HL-60 (cell line): ENCODE measurements around the gene MS4A7.
A peak's percentile ranks its signal among the peaks of the same experiment; 100 is the strongest.

Source experiments
- DNase-seq, 2 experiments: peaks; one replicate each; pipeline ENCODE4 v3.0.0-alpha.2; 2010 to 2020; ENCODE audit warnings: low read depth in 1 of 2, low spot score in 1 of 2
- H3K27ac ChIP-seq: fragments of 250-450 bp; sonication (Bioruptor Pico); replicated peaks from 2 replicates; pipeline ENCODE4 v1.5.1; 2020; ENCODE audit warnings: mild to moderate bottlenecking, moderate library complexity
- H3K27me3 ChIP-seq: fragments of 250-450 bp; sonication (Bioruptor Pico); 2 replicates; pipeline ENCODE4 v1.5.1; 2021; ENCODE audit warnings: mild to moderate bottlenecking, moderate library complexity; ENCODE audit not compliant: insufficient read depth, poor library complexity, severe bottlenecking
- H3K4me3 ChIP-seq: replicated peaks from 2 replicates; pipeline ENCODE4 v1.5.1; 2011; ENCODE audit warnings: mild to moderate bottlenecking, control low read depth, low read length; ENCODE audit not compliant: insufficient read depth
- GABPA ChIP-seq: IDR thresholded peaks from 2 replicates; pipeline ENCODE4 v1.6.1; 2012; ENCODE audit warnings: low read depth
- POLR2AphosphoS5 ChIP-seq: IDR thresholded peaks from 2 replicates; pipeline ENCODE4 v1.6.1; 2012; ENCODE audit warnings: low read depth
- SPI1 ChIP-seq: IDR thresholded peaks from 2 replicates; pipeline ENCODE4 v1.6.1; 2012; ENCODE audit warnings: low read depth, mild to moderate bottlenecking, borderline replicate concordance
- TF ChIP-seq, protein P1 (sequence below): IDR thresholded peaks from one replicate; pipeline ENCODE4 v1.5.1; 2011; ENCODE audit warnings: low read length, control low read depth, inconsistent platforms; ENCODE audit not compliant: insufficient read depth
- TF ChIP-seq, protein P2 (sequence below): IDR thresholded peaks from 2 replicates; pipeline ENCODE4 v1.6.1; 2012; ENCODE audit warnings: low read depth; ENCODE audit not compliant: insufficient replicate concordance

The MS4A7 gene

DNA sequence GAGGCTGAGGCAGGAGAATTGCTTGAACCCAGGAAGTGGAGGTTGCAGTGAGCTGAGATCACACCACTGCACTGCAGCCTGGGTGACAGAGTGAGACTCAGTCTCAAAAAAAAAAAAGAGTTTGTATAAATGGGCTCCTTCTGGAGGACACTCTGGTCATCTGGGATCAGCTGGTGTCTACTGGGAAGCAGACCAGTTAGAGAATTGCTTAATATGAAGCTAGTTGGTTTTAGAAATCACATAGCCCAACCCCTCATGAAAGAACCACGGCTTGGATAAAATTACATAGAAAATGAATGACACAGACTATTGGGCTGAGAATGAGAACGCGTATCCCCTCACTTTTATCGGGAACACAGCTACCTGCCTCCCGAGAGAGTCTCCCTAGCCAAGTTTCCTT, 14.7 kb downstream of the MS4A7 start:
- Histone ChIP-seq H3K4me3 (no peak overlapping the region), H3K27ac (no peak overlapping the region), H3K27me3 (no peaks in the 10 kb centered on the region)
- no peak for DNase-seq
- TF ChIP-seq, protein P1, sequence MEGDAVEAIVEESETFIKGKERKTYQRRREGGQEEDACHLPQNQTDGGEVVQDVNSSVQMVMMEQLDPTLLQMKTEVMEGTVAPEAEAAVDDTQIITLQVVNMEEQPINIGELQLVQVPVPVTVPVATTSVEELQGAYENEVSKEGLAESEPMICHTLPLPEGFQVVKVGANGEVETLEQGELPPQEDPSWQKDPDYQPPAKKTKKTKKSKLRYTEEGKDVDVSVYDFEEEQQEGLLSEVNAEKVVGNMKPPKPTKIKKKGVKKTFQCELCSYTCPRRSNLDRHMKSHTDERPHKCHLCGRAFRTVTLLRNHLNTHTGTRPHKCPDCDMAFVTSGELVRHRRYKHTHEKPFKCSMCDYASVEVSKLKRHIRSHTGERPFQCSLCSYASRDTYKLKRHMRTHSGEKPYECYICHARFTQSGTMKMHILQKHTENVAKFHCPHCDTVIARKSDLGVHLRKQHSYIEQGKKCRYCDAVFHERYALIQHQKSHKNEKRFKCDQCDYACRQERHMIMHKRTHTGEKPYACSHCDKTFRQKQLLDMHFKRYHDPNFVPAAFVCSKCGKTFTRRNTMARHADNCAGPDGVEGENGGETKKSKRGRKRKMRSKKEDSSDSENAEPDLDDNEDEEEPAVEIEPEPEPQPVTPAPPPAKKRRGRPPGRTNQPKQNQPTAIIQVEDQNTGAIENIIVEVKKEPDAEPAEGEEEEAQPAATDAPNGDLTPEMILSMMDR = no peak

DNA sequence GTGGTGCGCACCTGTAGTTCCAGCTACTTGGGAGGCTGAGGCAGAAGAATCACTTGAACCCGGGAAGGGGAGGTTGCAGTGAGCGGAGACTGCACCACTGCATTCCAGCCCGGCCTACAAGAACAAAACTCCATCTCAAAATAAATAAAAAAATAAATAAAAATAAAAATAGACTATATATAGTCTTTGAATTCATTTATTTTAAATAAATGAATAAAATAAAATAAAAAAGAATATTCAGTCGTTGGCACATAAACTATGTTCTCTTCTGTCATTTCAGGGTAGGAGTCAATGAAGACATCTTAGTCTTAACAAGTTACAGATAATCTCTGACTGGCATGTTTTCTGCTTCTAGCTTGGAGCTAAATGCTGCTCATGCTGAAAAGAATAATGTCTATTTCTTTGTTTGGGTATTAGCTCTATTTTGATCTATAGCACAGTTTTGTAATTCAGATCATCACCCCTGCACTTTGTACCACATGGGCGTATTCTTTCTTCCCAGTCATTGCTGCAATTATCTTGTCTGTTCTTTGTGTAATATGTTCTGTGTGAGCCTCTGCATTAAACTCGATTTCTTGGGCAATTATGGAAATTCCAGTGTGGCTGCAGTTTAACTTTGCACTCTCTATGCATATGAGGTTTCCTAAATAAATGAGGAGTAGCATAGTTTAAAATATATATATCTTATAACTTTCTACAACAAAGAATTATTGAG, 16.5 kb downstream of the MS4A7 start:
- H3K27me3 ChIP-seq = no peaks in the 10 kb centered on the region
- H3K4me3 ChIP-seq = no peak overlapping the region
- TF ChIP-seq SPI1 (no peak), POLR2AphosphoS5 (no peak), GABPA (no peak)
- TF ChIP-seq, protein P2, sequence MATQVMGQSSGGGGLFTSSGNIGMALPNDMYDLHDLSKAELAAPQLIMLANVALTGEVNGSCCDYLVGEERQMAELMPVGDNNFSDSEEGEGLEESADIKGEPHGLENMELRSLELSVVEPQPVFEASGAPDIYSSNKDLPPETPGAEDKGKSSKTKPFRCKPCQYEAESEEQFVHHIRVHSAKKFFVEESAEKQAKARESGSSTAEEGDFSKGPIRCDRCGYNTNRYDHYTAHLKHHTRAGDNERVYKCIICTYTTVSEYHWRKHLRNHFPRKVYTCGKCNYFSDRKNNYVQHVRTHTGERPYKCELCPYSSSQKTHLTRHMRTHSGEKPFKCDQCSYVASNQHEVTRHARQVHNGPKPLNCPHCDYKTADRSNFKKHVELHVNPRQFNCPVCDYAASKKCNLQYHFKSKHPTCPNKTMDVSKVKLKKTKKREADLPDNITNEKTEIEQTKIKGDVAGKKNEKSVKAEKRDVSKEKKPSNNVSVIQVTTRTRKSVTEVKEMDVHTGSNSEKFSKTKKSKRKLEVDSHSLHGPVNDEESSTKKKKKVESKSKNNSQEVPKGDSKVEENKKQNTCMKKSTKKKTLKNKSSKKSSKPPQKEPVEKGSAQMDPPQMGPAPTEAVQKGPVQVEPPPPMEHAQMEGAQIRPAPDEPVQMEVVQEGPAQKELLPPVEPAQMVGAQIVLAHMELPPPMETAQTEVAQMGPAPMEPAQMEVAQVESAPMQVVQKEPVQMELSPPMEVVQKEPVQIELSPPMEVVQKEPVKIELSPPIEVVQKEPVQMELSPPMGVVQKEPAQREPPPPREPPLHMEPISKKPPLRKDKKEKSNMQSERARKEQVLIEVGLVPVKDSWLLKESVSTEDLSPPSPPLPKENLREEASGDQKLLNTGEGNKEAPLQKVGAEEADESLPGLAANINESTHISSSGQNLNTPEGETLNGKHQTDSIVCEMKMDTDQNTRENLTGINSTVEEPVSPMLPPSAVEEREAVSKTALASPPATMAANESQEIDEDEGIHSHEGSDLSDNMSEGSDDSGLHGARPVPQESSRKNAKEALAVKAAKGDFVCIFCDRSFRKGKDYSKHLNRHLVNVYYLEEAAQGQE = no peak
- TF ChIP-seq, protein P1 = no peak
- H3K27ac ChIP-seq = no peak overlapping the region
- DNase-seq = no peak

DNA sequence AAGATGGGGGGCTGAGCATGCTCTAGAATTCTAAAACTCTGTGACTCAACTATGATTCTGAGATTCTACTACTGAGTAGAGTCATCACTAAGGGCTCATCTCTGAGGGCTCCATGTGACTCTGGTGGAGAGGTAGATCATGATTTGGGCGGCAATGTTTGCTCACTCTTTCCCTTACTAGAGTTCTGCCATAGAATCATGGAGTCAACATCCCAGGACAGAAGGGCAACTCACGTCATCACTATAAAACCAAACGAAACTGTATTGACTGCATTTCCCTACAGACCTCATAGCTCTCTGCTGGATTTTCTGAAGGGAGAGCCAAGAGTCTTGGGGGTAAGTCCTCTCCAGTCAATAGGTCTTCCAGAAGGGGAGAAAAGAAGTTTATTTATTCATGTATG, 18.1 kb downstream of the MS4A7 start, which contains the start of gene MS4A14:
MS4A14 (plus strand) TSS at position 78 of the 400 bp plus-strand sequence; CDS start at position 198, 120 bp downstream.
- no peaks in the 10 kb centered on the region for H3K27me3 ChIP-seq
- DNase-seq = no peak
- H3K4me3 ChIP-seq = no peak within 1 kb of the TSS
- peak within 1 kb of the TSS; percentile 26; the same call in 1 of the 2 replicates for H3K27ac ChIP-seq
- TF ChIP-seq, protein P2 = no peak
- TF ChIP-seq GABPA (no peak), SPI1 (no peak), POLR2AphosphoS5 (no peak)
- TF ChIP-seq, protein P1 = no peak

DNA sequence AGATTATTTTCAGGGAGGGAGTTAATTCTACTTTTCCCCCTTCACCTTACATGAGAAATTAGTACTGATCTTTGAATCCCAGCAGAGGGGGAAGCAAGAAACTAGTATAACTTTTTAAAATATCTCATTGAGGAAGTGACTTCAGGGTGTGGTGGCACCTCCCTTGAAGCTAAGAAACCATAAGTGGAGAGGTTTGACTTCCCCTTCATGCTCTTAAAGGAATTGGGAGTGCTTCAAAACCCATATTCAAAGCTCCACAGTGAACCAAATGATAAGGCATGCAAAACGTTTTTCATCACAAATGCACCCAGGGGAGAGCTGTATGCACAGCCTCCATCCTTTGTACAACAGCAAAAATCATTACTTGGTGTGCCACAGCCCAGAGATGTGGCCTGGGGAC, 18.5 kb downstream of the MS4A7 start:
- peak; percentile 16 to 68 for DNase-seq
- peak overlapping the region; percentile 26; the same call in 1 of the 2 replicates for H3K27ac ChIP-seq
- TF ChIP-seq SPI1 = peak; percentile 95
- TF ChIP-seq GABPA = no peak
- TF ChIP-seq, protein P1 = no peak
- no peak for TF ChIP-seq POLR2AphosphoS5
- H3K27me3 ChIP-seq = no peaks in the 10 kb centered on the region
- no peak overlapping the region for H3K4me3 ChIP-seq
